NCI-H446 treated with DMSO at 0.1 percent for 48 hours (cell line): ENCODE results near the gene SYNGR3.
A peak's percentile ranks its signal among the peaks of the same experiment; 100 is the strongest.
"Not testable (repeated sequence)": the region's sequence is repeated elsewhere in the genome, so short reads cannot be mapped to it uniquely, and the experiment has no call there.

Experiments used
- DNase-seq: peaks from one replicate; lab custom pipeline; 2025; lab: John Stamatoyannopoulos, UW

The SYNGR3 gene

GRCh38 chr16:1989209-1990100 lies at the start of gene SYNGR3:
TSS of gene SYNGR3 (plus strand) at chr16:1989970. CDS start at chr16:1990103, 133 bp downstream.
- DNase-seq = no peak

- DNase-seq = no peak
Measured at GRCh38 chr16:1940273-1941161, 49.3 kb upstream of the SYNGR3 start.

DNA sequence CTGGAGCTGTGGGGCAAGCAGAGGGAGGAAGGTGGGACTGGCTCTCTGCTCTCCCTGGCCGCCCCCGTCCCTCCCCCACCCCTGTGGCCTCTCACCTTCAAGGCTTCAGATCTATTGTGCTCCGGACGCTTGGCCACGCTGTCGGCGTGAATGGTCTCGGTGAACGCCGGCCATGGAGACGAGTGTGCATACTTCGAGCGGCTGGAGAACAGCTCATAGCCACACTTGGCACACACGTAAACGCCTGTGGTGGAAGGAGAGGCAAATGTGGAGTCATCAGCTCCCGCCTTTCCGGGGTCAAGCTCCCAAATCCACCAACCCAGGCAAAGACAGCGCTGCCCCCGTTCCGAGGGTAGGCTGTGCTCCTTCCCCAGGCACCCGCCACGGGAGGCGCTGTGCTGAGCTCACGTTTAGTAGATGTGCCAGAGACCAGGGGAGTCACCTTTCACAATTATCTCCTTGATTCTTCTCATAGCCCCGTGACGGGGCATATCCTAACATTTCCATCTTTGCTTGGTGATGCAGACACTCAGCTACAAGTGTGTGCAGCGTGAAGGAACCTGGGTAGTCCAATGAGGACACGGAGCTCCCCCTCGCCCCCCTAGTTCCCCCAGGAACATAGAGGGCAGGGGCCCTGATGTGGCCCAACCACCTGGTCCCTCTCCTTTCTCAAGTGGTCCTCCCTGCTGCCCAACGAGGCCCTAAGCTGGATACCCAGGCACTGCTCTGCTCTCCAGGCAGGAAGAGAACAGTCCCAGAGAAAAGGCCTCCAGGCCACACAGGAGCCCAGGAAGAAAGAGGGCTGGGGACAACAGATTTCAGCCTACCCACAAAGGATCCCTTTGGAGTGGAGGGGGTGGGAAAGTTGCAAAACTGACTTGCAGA lies 48.4 kb upstream of the SYNGR3 start:
- no peak for DNase-seq

GRCh38 chr16:1942047-1942809 lies 47.5 kb upstream of the SYNGR3 start:
- DNase-seq = no peak

DNA sequence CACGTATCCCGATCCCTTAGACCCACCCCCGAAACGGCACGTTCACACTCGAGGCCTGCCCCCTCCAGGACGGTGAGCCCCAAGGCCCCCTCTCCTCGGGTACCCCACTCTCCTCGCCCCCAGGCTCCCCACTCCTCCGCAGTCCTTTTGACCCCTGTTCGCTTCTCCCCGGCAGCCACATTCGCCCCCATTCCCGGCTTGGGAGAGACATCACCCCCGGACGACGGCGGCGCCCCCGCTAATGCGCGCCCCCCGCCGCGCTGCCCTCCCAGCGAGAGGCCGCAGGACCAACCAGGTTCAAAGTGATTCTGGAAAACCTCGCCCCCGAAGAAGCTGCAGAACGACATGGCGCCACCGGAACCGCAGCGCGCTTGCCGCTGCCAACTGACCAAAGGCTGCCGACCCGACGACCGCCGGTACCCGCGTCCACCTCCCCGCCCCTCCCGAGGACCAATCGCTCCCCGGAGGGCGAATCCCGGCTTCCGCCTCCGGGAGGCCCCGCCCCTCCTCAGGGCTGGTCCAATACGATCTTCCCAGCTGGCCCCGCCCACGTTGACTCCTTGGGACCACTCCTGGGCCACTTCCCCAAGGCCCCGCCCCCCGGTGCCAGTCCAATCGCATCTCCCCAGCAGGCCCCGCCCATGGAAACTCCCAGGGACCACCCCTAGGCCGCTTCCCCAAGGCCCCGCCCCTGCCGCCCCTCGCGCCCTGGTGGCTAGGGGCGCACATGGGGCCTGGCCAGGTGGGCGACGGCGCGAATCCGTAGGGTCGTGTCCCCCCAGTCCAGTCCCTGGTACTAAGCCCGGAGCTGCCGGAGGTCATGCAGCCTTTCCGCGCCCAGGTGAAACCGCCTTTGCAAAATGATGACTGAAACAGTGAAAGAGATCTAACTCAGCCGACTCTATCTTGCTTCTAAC lies 46.7 kb upstream of the SYNGR3 start, which contains the start of gene MSRB1:
Gene MSRB1, minus strand, starts transcription at position 390 of the 917 bp plus-strand sequence. Its CDS starts 43 bp downstream, at position 347.
- peak; percentile 93 for DNase-seq

DNA sequence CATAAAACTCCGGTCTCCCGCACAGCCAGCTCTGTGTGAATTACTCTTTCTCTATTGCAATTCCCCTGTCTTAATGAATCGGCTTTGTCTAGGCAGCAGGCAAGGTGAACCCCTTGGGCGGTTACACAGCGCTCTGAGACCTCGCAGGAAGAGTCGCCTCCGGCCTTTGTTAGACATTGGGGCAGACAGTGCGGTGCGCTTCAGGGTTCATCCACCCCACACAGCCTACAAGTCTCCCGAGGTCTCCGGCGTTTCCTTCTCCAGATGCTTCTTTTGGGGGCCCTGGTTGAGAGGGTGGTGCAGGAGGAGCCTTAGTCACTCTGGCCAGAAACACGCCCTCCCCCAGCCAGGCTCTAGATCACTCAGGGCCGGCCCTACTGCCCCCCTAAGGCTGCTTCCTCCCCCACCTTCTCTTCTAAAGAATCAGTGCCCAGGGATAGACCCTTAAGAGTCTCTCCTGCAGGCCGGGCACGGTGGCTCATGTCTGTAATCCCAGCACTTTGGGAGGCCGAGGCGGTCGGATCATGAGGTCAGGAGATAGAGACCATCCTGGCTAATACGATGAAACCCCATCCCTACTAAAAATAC lies 45.1 kb upstream of the SYNGR3 start:
- no peak for DNase-seq

DNA sequence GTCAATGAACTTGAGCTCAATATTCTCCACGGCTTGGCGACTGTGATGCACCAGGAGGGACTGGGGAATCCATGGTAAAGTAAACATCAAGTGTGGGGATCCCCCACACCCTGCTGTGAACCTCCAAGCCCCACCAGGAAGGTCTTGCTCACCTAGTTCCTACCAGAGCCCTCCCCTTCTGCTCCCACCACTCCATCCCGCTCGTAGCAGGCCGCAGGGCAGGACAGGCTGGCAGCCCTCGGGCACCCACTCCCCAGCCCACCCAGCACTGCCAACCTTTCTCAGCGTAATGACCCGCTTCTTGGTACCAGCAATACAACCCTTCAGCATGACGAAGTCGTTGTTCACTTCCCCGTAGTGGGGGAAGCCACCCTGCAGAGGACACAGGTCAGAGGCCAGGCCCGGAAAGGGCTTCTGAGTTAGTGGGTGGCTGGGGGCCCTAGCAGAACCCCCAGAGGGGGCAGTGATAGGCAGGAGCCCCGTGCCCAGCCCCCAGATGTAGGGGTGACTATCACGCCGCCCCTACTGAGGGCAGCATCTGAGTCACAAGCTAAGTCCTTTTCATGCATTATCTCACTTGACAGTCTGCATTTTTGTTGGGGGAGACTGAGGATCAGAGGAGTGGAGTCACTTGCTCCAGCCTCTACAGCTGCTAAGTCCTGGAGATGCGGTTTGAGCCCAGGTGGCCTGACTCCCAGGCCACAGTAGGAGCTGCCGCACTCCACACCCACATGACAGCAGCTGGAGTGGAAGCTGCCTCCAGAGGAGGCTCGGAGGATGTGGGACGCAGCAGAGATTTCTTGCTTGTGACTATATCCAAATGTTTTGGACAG lies 44.0 kb upstream of the SYNGR3 start:
- no peak for DNase-seq

GRCh38 chr16:1946495-1947368 lies 43.0 kb upstream of the SYNGR3 start:
- DNase-seq = no peak

DNA sequence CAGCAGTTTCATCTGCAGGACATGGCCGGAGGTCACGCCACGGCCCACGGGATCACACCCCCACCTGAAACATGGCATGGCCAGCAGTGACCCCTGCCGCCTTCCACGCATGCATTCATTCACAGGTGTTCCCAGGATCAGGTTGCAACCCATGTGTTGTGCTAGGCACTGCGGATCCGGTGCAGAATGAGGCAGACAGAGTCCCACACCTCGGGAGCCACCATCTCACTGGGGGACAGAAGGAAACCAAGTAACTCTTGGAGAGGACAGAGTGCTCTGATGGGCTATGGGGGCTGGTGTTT lies 42.5 kb upstream of the SYNGR3 start:
- no peak for DNase-seq

DNA sequence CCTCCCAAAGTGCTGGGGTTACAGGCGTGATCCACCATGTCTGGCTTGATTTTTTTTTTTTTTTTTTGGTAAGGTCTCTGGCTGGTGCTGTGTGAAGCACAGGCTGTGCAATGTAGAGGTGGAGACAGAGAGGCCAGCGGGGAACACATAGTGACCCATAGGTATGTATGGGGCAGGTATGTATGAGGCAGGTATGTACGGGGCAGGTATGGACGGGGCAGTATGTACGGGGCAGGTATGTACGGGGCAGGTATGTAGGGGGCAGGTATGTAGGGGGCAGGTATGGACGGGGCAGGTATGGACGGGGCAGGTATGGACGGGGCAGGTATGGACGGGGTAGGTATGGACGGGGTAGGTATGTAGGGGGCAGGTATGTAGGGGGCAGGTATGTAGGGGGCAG lies 40.3 kb upstream of the SYNGR3 start:
- DNase-seq = no peak

DNA sequence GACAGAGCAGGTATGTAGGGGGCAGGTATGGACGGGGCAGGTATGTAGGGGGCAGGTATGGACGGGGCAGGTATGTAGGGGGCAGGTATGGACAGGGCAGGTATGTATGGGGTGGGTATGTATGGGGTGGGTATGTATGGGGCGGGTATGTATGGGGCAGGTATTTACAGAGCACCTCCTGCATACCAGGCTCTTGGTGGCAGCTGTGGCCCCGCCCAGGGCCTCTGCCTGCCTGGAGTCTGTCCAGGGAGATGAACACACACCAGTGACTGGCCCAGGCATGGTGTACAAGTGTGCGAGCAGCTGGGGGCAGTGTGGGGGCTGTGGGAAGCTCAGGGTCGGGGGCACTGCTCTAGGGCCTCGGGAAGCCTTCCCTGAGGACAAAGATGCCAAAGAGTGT lies 39.7 kb upstream of the SYNGR3 start:
- no peak for DNase-seq

DNA sequence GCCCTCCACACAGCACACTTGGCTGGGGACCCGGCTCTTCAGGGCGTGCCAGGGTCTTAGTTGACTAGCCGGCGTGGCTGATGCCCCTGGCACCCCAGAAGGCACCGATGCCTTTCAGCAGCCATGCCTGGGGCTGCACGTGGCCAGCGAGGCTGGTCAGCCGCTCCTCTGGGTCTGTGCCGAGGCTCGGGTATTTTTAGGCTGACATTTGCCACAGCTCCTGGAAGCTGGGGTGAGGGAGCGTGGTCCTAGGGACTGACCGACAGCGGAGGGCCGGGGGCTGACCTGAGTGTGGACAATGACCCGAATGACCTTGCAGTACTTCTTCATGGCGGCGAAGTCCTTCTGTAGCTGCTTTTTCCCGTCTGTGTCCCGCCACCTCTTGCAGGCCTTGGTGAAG lies 39.2 kb upstream of the SYNGR3 start:
- DNase-seq = no peak

- DNase-seq = no peak
Measured at GRCh38 chr16:1953734-1954133, 36.0 kb upstream of the SYNGR3 start.

DNA sequence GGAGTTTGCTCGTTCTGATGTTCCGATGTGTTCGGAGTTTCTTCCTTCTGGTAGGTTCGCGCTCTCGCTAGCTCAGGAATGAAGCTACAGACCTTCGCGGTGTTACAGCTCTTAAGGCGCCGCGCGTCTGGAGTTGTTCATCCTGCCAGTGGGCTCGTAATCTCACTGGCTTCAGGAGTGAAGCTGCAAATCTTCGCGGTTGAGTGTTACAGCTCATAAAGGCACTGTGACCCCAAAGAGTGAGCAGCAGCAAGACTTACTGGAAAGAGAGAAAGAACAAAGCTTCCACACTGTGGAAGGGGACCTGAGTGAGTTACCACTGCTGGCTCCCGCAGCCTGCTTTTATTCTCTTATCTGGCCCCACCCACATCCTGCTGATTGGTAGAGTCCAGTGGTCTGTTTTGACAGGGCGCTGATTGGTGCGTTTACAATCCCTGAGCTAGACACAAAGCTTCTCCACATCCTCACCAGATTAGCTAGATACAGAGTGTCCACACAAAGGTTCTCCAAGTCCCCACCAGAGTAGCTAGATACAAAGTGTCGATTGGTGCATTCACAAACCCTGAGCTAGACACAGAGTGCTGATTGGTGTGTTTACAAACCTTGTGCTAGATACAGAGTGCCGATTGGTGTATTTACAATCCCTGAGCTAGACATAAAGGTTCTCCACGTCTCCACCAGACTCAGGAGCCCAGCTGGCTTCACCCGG lies 32.2 kb upstream of the SYNGR3 start:
- DNase-seq = not testable (repeated sequence)

DNA sequence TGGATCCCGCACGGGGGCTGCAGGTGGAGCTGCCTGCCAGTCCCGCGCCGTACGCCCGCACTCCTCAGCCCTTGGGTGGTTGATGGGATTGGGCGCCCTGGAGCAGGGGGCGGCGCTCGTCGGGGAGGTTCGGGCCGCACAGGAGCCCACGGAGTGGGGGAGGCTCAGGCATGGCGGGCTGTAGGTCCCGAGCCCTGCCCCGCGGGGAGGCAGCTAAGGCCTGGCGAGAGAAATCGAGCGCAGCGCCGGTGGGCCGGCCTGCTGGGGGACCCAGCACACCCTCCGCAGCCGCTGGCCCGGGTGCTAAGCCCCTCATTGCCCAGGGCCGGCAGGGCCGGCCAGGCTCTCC lies 31.7 kb upstream of the SYNGR3 start:
- not testable (repeated sequence) for DNase-seq

DNA sequence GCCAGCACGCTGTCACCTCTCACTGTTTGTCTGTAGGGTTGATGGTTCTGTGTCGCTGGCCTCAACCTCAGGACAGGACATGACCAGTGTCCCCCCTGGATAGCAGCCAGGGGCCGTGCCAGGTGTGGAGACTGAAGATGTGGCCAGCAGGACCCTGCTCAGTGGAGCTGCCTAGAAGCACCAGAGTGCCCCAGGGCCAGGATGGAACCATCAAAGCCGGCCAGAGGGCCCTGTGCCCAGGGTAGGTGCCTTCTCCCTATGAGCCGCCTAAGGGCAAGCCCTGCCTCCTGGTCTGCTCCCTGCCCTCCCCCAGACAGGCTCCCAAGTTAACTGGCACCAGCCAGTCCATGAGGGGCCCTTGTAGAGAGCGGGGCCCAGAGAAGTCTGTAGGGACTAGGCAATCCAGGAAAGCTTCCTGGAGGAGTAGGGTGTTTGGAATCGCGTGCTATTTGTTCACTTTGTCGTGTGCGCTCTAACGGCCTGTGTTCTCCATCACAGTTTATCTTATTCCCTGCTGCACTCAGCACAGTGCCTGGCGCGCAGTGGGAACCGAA lies 31.0 kb upstream of the SYNGR3 start:
- DNase-seq = no peak
